Lower lobe of right lung (tissue), 2 donors: ENCODE data around the gene TACC2. TPM values are rescaled to one million over a fixed set of nuclear protein-coding genes. Genes with fewer than 3 reads are reported as not detected.

ENCODE experiments used
- ATAC-seq, 2 donors: fragments of 200-7000 bp; cut with Tn5 transposase; one replicate each; pipeline ENCODE4 v1.9.1; 2020 to 2022; ENCODE audit warnings: mild to moderate bottlenecking in 2 of 2, moderate library complexity in 2 of 2
- DNase-seq: peaks from one replicate; pipeline ENCODE4 v3.0.0-alpha.2; 2020
- H3K27ac ChIP-seq: fragments of 200-600 bp; one replicate; pipeline ENCODE4 v1.8.0; 2022
- H3K27me3 ChIP-seq: fragments of 200-600 bp; one replicate; pipeline ENCODE4 v1.8.0; 2022; ENCODE audit warnings: low read depth
- H3K36me3 ChIP-seq: fragments of 200-600 bp; one replicate; pipeline ENCODE4 v1.8.0; 2022; ENCODE audit warnings: mild to moderate bottlenecking
- H3K4me1 ChIP-seq: fragments of 200-600 bp; one replicate; pipeline ENCODE4 v1.8.0; 2022
- H3K4me3 ChIP-seq: fragments of 200-600 bp; one replicate; pipeline ENCODE4 v1.8.0; 2022; ENCODE audit warnings: mild to moderate bottlenecking
- H3K9me3 ChIP-seq: fragments of 200-600 bp; one replicate; pipeline ENCODE4 v1.8.0; 2022
- CTCF ChIP-seq: fragments of 200-600 bp; IDR thresholded peaks from one replicate; pipeline ENCODE4 v1.8.0; 2022; ENCODE audit warnings: antibody characterized with exemption, mild to moderate bottlenecking
- intact Hi-C: fragments of 100-400 bp; cut with DNase I; formaldehyde crosslinking; loops from one replicate; pipeline ENCODE4 v1.11.0; 2022
- total RNA-seq: library from RNA; stranded (reverse); fragmentation: NEBNext Ultra II Directional; extraction: Animal tissue kit (Norgen Biotek cat#: 25700); gene quantifications from one replicate; pipeline ENCODE4 v1.2.1, GENCODE V29; 2021
- donor health status: DM: no; HTN: yes; CAD: no; lungs with severe emphysema.

Gene TACC2
- total RNA-seq, 1 donor from 2014 or later, result 141 TPM

GRCh38 chr10:122189185-122189584, 200.2 kb downstream of the TACC2 start:
- DNase-seq, result no peak
- Histone ChIP-seq H3K36me3 (peaks cover 21% of the 10 kb centered on the region), H3K4me1 (no peaks in the 10 kb centered on the region), H3K27me3 (no peaks in the 10 kb centered on the region), H3K9me3 (no peaks in the 10 kb centered on the region), H3K4me3 (no peak overlapping the region), H3K27ac (no peak overlapping the region)
- intact Hi-C loops, result no loop called here
- no peak for ATAC-seq
- TF ChIP-seq CTCF, result no peak

- TF ChIP-seq CTCF, result no peak
- no peak for ATAC-seq
- Histone ChIP-seq H3K4me1 (no peaks in the 10 kb centered on the region), H3K4me3 (no peak overlapping the region), H3K27ac (no peak overlapping the region), H3K9me3 (no peaks in the 10 kb centered on the region), H3K27me3 (no peaks in the 10 kb centered on the region), H3K36me3 (peaks cover 33% of the 10 kb centered on the region)
- DNase-seq, result no peak
- intact Hi-C loops, result no loop called here
Observed at GRCh38 chr10:122190176-122190943, 201.4 kb downstream of the TACC2 start.

GRCh38 chr10:122191936-122192541, 203.1 kb downstream of the TACC2 start:
- H3K9me3 ChIP-seq, result no peaks in the 10 kb centered on the region
- H3K27ac ChIP-seq, result no peak overlapping the region
- no peaks in the 10 kb centered on the region for H3K4me1 ChIP-seq
- H3K4me3 ChIP-seq, result no peak overlapping the region
- ATAC-seq, result no peak
- DNase-seq, result no peak
- intact Hi-C loops, result no loop called here
- no peaks in the 10 kb centered on the region for H3K27me3 ChIP-seq
- peaks cover 42% of the 10 kb centered on the region for H3K36me3 ChIP-seq
- no peak for TF ChIP-seq CTCF

- no peak overlapping the region for H3K27ac ChIP-seq
- peaks cover 58% of the 10 kb centered on the region for H3K36me3 ChIP-seq
- TF ChIP-seq CTCF, result no peak
- no peak for ATAC-seq
- no peaks in the 10 kb centered on the region for H3K4me1 ChIP-seq
- H3K9me3 ChIP-seq, result no peaks in the 10 kb centered on the region
- intact Hi-C loops, result no loop called here
- no peak overlapping the region for H3K4me3 ChIP-seq
- DNase-seq, result no peak
- H3K27me3 ChIP-seq, result no peaks in the 10 kb centered on the region
Observed at GRCh38 chr10:122194251-122194650, 205.3 kb downstream of the TACC2 start.

GRCh38 chr10:122196218-122196617, 207.3 kb downstream of the TACC2 start:
- no peak overlapping the region for H3K4me3 ChIP-seq
- intact Hi-C loops, result no loop called here
- no peak for ATAC-seq
- no peaks in the 10 kb centered on the region for H3K27me3 ChIP-seq
- no peak for DNase-seq
- peaks cover 54% of the 10 kb centered on the region for H3K36me3 ChIP-seq
- H3K4me1 ChIP-seq, result no peaks in the 10 kb centered on the region
- no peaks in the 10 kb centered on the region for H3K9me3 ChIP-seq
- H3K27ac ChIP-seq, result no peak overlapping the region
- no peak for TF ChIP-seq CTCF
